ENCODE results near the gene ZDHHC21.

Gene ZDHHC21

DNA sequence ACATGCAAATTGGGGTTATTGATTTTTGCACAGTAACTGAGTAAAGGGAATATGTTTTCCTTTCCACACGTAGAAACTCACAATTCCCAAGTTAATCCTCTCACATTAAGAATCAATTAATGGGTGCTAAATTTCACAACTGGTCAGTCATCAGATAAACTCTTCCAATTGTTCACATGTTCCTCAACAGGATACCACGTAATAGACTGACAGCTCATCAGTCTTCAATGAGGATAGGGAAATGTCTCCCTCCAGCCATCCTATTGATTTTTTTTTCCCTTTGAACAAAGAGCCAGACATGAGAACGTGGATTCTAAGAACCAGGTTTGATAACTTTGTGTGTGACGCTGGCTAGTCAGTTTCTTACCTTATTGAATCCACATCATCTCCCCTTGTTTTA lies 30.1 kb upstream of the ZDHHC21 start:
- Histone ChIP-seq H3K36me3 (no peaks in the 10 kb centered on the region), H3K9me3 (no peaks in the 10 kb centered on the region), H3K27ac (no peak overlapping the region), H3K4me1 (ENCODE audit: control insufficient read depth in 1 of 2, insufficient read depth in 1 of 2, low read depth in 1 of 2, low read length in 1 of 2) (no peaks in the 10 kb centered on the region), H3K4me3 (ENCODE audit: low read depth in 1 of 2, low read length in 1 of 2) (no peak overlapping the region), H3K27me3 (no peaks in the 10 kb centered on the region)
- TF ChIP-seq, protein P1, sequence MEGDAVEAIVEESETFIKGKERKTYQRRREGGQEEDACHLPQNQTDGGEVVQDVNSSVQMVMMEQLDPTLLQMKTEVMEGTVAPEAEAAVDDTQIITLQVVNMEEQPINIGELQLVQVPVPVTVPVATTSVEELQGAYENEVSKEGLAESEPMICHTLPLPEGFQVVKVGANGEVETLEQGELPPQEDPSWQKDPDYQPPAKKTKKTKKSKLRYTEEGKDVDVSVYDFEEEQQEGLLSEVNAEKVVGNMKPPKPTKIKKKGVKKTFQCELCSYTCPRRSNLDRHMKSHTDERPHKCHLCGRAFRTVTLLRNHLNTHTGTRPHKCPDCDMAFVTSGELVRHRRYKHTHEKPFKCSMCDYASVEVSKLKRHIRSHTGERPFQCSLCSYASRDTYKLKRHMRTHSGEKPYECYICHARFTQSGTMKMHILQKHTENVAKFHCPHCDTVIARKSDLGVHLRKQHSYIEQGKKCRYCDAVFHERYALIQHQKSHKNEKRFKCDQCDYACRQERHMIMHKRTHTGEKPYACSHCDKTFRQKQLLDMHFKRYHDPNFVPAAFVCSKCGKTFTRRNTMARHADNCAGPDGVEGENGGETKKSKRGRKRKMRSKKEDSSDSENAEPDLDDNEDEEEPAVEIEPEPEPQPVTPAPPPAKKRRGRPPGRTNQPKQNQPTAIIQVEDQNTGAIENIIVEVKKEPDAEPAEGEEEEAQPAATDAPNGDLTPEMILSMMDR (IDR thresholded peaks at IDR 0.05), result no peak

- TF ChIP-seq, protein P1 (IDR thresholded peaks at IDR 0.05), result no peak
- no peaks in the 10 kb centered on the region for H3K4me1 ChIP-seq (ENCODE audit: control insufficient read depth in 1 of 2, insufficient read depth in 1 of 2, low read depth in 1 of 2, low read length in 1 of 2)
Observed at GRCh38 chr9:14722391-14723035, 29.3 kb upstream of the ZDHHC21 start, which contains the start of gene CER1. Gene CER1, minus strand, starts transcription at chr9:14722733. Its CDS starts 61 bp downstream, at chr9:14722672.

GRCh38 chr9:14719231-14719923 lies 26.1 kb upstream of the ZDHHC21 start:
- H3K27ac ChIP-seq, result no peak overlapping the region
- H3K36me3 ChIP-seq, result no peaks in the 10 kb centered on the region
- H3K4me3 ChIP-seq (ENCODE audit: low read depth in 1 of 2, low read length in 1 of 2), result no peak overlapping the region
- H3K9me3 ChIP-seq, result no peaks in the 10 kb centered on the region
- no peaks in the 10 kb centered on the region for H3K4me1 ChIP-seq (ENCODE audit: control insufficient read depth in 1 of 2, insufficient read depth in 1 of 2, low read depth in 1 of 2, low read length in 1 of 2)
- no peaks in the 10 kb centered on the region for H3K27me3 ChIP-seq
- TF ChIP-seq, protein P1 (IDR thresholded peaks at IDR 0.05), result no peak

More at GRCh38 chr9:14722391-14723035, 29.3 kb upstream of the ZDHHC21 start, which contains the start of gene CER1:
- H3K27ac ChIP-seq, result no peak within 1 kb of the TSS
- no peak within 1 kb of the TSS for H3K4me3 ChIP-seq (ENCODE audit: low read depth in 1 of 2, low read length in 1 of 2)
- no peaks in the 10 kb centered on the region for H3K9me3 ChIP-seq
- H3K36me3 ChIP-seq, result no peaks in the 10 kb centered on the region
- no peaks in the 10 kb centered on the region for H3K27me3 ChIP-seq

DNA sequence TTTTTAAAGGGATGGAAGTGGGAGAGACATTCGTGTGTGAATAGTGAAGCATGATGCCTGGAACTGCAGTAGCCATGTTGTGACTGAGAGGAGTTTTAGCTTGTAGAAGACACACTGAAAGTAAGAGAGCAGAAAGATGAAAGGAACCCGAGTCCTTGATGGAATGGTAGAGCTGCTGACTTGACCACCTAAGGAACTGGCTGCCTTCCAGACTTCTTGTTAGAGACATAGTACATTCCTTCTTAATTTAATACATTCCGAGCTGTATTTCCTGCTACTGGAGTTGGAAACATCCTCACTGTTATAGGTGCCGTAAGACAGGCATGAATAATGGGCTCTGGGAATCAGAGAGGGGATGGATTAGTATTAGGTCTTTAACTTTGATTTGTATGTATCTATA lies 21.9 kb upstream of the ZDHHC21 start:
- TF ChIP-seq, protein P1 (IDR thresholded peaks at IDR 0.05), result no peak
- H3K9me3 ChIP-seq, result no peaks in the 10 kb centered on the region
- H3K36me3 ChIP-seq, result no peaks in the 10 kb centered on the region
- H3K27ac ChIP-seq, result no peak overlapping the region
- H3K4me1 ChIP-seq (ENCODE audit: control insufficient read depth in 1 of 2, insufficient read depth in 1 of 2, low read depth in 1 of 2, low read length in 1 of 2), result no peaks in the 10 kb centered on the region
- H3K27me3 ChIP-seq, result no peaks in the 10 kb centered on the region
- no peak overlapping the region for H3K4me3 ChIP-seq (ENCODE audit: low read depth in 1 of 2, low read length in 1 of 2)

- Histone ChIP-seq H3K4me1 (ENCODE audit: control insufficient read depth in 1 of 2, insufficient read depth in 1 of 2, low read depth in 1 of 2, low read length in 1 of 2) (no peaks in the 10 kb centered on the region), H3K9me3 (no peaks in the 10 kb centered on the region), H3K27me3 (no peaks in the 10 kb centered on the region), H3K27ac (no peak overlapping the region), H3K36me3 (no peaks in the 10 kb centered on the region), H3K4me3 (ENCODE audit: low read depth in 1 of 2, low read length in 1 of 2) (no peak overlapping the region)
- TF ChIP-seq, protein P1 (IDR thresholded peaks at IDR 0.05), result no peak
Observed at GRCh38 chr9:14713187-14713767, 20.0 kb upstream of the ZDHHC21 start.
